Left ventricle myocardium inferior (tissue), 1 donor: Measurements from ENCODE around the gene CTXND1. TPM values are rescaled to one million over a fixed set of nuclear protein-coding genes. Genes with fewer than 3 reads are reported as not detected.

ENCODE experiments used
- DNase-seq: peaks from one replicate; pipeline ENCODE4 v3.0.0-alpha.2; 2020
- H3K27ac ChIP-seq: fragments of 200-600 bp; replicated peaks from 2 replicates; pipeline ENCODE4 v1.8.0; 2021
- H3K27me3 ChIP-seq: fragments of 200-600 bp; 2 replicates; pipeline ENCODE4 v1.8.0; 2021; ENCODE audit warnings: low read depth
- H3K36me3 ChIP-seq: fragments of 200-600 bp; 2 replicates; pipeline ENCODE4 v1.8.0; 2021
- H3K4me1 ChIP-seq: fragments of 200-600 bp; 2 replicates; pipeline ENCODE4 v1.8.0; 2021
- H3K4me3 ChIP-seq: fragments of 200-600 bp; 2 replicates; pipeline ENCODE4 v1.8.0; 2021; ENCODE audit warnings: mild to moderate bottlenecking, moderate library complexity
- H3K9me3 ChIP-seq: fragments of 200-600 bp; replicated peaks from 2 replicates; pipeline ENCODE4 v1.8.0; 2021
- CTCF ChIP-seq: fragments of 200-600 bp; IDR thresholded peaks from 2 replicates; pipeline ENCODE4 v1.8.0; 2021; ENCODE audit warnings: antibody characterized with exemption, mild to moderate bottlenecking, borderline replicate concordance
- intact Hi-C: fragments of 100-400 bp; cut with micrococcal nuclease; formaldehyde crosslinking; loops from one replicate; pipeline ENCODE4 v1.11.0; 2022
- total RNA-seq: library from RNA; stranded (reverse); fragmentation: NEBNext Ultra II Directional; extraction: Animal tissue kit (Norgen Biotek cat#: 25700); gene quantifications from one replicate; pipeline ENCODE4 v1.2.1, GENCODE V29; 2021
- donor health status: DM: no; HTN: yes; CAD: no; lungs with severe emphysema.

The CTXND1 gene
- total RNA-seq, 1 donor from 2014 or later = 2.1 TPM

- Histone ChIP-seq H3K36me3 (peaks cover 49% of the 10 kb centered on the region), H3K27ac (no peak overlapping the region), H3K27me3 (no peaks in the 10 kb centered on the region), H3K9me3 (no peaks in the 10 kb centered on the region), H3K4me3 (no peak overlapping the region), H3K4me1 (peaks cover 13% of the 10 kb centered on the region)
- intact Hi-C loops = no loop called here
- DNase-seq = no peak
- TF ChIP-seq CTCF = no peak
These were observed 69.3 kb downstream of the CTXND1 start for GRCh38 chr15:80182611-80183261.

- no peak for TF ChIP-seq CTCF
- Histone ChIP-seq H3K4me1 (peaks cover 13% of the 10 kb centered on the region), H3K27me3 (no peaks in the 10 kb centered on the region), H3K27ac (no peak overlapping the region), H3K36me3 (peaks cover 39% of the 10 kb centered on the region), H3K4me3 (no peak overlapping the region), H3K9me3 (no peaks in the 10 kb centered on the region)
- intact Hi-C loops = no loop called here
- no peak for DNase-seq
These were observed 71.0 kb downstream of the CTXND1 start for GRCh38 chr15:80180986-80181385.

- no peaks in the 10 kb centered on the region for H3K9me3 ChIP-seq
- DNase-seq = no peak
- H3K27me3 ChIP-seq = no peaks in the 10 kb centered on the region
- intact Hi-C loops = no loop called here
- TF ChIP-seq CTCF = no peak
- H3K36me3 ChIP-seq = peaks cover 34% of the 10 kb centered on the region
- peaks cover 13% of the 10 kb centered on the region for H3K4me1 ChIP-seq
- no peak overlapping the region for H3K27ac ChIP-seq
- H3K4me3 ChIP-seq = no peak overlapping the region
These were observed 71.5 kb downstream of the CTXND1 start for GRCh38 chr15:80180468-80180867.

- Histone ChIP-seq H3K27me3 (no peaks in the 10 kb centered on the region), H3K27ac (no peak overlapping the region), H3K36me3 (peaks cover 28% of the 10 kb centered on the region), H3K4me3 (no peak overlapping the region), H3K9me3 (no peaks in the 10 kb centered on the region), H3K4me1 (peaks cover 15% of the 10 kb centered on the region)
- no peak for TF ChIP-seq CTCF
- intact Hi-C loops = no loop called here
- DNase-seq = no peak
These were observed 72.1 kb downstream of the CTXND1 start for GRCh38 chr15:80179935-80180334.

- DNase-seq = no peak
- H3K27ac ChIP-seq = no peak overlapping the region
- H3K4me3 ChIP-seq = no peak overlapping the region
- no peaks in the 10 kb centered on the region for H3K9me3 ChIP-seq
- H3K27me3 ChIP-seq = no peaks in the 10 kb centered on the region
- TF ChIP-seq CTCF = no peak
- peaks cover 23% of the 10 kb centered on the region for H3K4me1 ChIP-seq
- peaks cover 28% of the 10 kb centered on the region for H3K36me3 ChIP-seq
- intact Hi-C loops = no loop called here
These were observed 72.8 kb downstream of the CTXND1 start for GRCh38 chr15:80179025-80179759.
